Measurements from ENCODE around the gene SYNCRIP. TPM values are rescaled to one million over a fixed set of nuclear protein-coding genes. Genes with fewer than 3 reads are reported as not detected.
A peak's percentile ranks its signal among the peaks of the same experiment; 100 is the strongest.

The SYNCRIP gene
- total RNA-seq, 1 donor from 2014 or later, result 88.8 TPM

DNA sequence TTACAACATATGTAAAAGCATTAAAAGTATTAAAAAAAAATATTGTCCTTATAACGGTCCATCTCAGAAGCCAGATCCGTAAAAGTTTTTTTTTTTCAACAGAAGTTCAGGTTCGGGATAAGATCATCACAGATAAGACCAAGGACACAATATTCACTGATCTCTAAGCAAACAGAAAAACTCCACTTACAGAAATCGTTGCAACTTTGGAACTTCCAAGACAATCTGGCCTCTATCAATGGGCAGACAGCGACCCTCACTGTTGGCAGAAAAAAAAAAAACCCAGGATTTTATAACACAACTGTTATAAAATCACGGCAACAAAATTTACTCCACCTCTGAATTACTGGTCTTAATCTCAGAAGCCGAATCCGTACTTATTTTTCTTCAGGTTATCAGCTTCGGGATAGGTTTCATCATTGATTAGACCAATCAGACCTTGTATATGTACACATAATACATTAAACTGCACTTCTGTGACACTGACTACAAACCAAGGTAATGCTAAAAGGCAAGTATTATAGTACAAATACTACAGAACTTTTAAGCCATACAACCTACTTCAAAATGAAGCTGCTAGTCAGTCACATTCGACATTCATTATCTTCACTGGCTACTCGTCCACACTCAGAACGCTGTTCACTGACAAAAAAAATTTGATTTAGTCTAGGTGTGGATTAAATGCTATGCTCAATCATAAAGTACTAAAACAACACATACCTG lies 34.7 kb upstream of the SYNCRIP start:
- peak overlapping the region; percentile 77 for H3K4me3 ChIP-seq (ENCODE audit: low read depth, low read length)
- TF ChIP-seq, protein P1, sequence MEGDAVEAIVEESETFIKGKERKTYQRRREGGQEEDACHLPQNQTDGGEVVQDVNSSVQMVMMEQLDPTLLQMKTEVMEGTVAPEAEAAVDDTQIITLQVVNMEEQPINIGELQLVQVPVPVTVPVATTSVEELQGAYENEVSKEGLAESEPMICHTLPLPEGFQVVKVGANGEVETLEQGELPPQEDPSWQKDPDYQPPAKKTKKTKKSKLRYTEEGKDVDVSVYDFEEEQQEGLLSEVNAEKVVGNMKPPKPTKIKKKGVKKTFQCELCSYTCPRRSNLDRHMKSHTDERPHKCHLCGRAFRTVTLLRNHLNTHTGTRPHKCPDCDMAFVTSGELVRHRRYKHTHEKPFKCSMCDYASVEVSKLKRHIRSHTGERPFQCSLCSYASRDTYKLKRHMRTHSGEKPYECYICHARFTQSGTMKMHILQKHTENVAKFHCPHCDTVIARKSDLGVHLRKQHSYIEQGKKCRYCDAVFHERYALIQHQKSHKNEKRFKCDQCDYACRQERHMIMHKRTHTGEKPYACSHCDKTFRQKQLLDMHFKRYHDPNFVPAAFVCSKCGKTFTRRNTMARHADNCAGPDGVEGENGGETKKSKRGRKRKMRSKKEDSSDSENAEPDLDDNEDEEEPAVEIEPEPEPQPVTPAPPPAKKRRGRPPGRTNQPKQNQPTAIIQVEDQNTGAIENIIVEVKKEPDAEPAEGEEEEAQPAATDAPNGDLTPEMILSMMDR (IDR thresholded peaks at IDR 0.05; ENCODE audit: insufficient read depth, low read length, poor library complexity, severe bottlenecking), result no peak
- DNase-seq (ENCODE audit: low read depth), result no peak
- H3K27me3 ChIP-seq (ENCODE audit: control insufficient read depth, insufficient read depth, low read length), result no peaks in the 10 kb centered on the region
- H3K36me3 ChIP-seq (ENCODE audit: control insufficient read depth, insufficient read depth, low read length), result no peaks in the 10 kb centered on the region

DNA sequence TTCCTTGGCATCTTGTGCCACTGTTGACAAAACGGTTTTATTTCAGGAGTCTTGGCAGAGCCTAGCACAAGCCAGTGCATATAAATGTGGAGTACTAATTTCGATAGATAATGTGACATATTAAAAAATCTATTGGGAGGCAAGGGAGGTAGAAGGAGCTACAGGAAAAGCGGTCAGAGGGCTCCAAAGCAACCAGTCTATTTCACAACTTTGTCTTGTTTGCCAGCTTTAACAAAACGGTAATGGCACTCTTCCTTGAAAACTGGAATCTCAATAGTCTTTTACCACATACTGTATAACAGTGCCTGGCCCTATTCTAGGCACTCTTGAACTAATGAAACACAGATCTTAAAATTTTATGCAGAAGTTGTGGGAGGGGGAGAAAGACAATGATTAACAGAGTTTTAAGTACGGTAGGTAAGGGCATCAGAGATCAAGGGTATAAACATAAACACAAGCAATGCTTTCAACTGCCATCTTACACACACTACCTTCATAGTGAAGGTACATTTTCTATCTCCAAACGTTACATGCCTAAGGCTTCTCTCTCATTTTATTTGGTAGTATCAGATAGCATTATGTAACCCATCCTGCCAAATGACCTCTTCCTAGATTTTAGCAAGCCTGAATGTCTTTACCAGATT lies 33.5 kb upstream of the SYNCRIP start:
- TF ChIP-seq, protein P1 (IDR thresholded peaks at IDR 0.05; ENCODE audit: insufficient read depth, low read length, poor library complexity, severe bottlenecking), result no peak
- H3K4me3 ChIP-seq (ENCODE audit: low read depth, low read length), result peak overlapping the region; percentile 77
- DNase-seq (ENCODE audit: low read depth), result no peak
- no peaks in the 10 kb centered on the region for H3K36me3 ChIP-seq (ENCODE audit: control insufficient read depth, insufficient read depth, low read length)
- H3K27me3 ChIP-seq (ENCODE audit: control insufficient read depth, insufficient read depth, low read length), result no peaks in the 10 kb centered on the region

DNA sequence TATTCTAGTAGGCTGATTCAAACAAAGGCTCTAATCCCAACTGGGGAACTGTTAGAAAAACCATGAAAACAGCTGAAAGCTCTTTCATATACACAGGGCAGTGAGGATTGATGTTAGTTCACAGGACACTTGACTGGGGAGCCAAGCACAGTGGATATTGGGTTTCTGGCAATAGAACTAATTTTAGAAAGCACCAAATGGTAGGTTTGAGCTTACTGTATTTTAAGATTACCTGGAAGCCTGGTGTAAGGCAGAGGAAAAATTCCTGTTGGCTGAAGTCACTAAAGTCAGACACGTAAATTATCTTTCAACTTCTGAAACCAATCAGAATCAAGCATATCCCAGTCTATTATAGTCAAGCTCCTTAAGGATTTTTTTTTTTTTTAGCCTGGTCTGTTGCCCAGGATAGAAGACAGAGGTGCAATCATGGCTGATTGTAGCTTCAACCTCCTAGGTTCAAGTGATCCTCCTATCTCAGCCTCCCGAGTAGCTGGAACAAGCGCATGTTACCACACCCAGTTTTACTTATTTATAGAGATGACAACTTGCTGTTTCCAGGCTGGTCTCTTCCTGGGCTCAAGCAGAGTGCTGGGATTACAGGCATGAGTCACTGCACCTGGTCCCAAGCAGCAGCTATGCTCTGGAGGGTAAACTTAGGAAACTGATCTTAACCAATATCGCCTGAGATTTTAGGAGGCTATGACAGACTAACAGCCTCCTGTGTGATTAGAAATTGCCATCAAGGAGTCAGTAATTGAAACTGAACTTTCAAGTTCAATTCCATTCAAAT lies 32.5 kb upstream of the SYNCRIP start:
- H3K4me3 ChIP-seq (ENCODE audit: low read depth, low read length), result peak overlapping the region; percentile 77
- TF ChIP-seq, protein P1 (IDR thresholded peaks at IDR 0.05; ENCODE audit: insufficient read depth, low read length, poor library complexity, severe bottlenecking), result no peak
- H3K27me3 ChIP-seq (ENCODE audit: control insufficient read depth, insufficient read depth, low read length), result no peaks in the 10 kb centered on the region
- peak; percentile 57 for DNase-seq (ENCODE audit: low read depth)
- H3K36me3 ChIP-seq (ENCODE audit: control insufficient read depth, insufficient read depth, low read length), result no peaks in the 10 kb centered on the region

DNA sequence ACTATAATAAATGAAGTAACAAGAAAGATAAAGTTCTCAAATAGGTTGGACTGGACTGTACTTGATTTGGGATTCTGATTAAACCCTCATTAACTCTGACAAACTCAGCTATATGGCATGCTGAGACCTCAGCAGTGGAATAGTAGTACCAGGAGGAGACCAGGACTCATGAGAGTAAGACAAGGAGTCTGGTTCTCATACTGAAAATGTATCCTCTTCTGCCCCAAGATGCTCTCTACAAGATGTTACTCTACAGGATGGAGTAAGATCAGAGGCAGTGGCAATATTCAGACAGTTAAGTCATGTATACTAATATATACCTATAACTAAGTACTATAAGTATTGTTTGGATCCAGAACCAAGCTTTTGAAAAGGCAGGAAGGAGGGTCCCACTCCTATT lies 31.9 kb upstream of the SYNCRIP start:
- no peak overlapping the region for H3K4me3 ChIP-seq (ENCODE audit: low read depth, low read length)
- no peak for DNase-seq (ENCODE audit: low read depth)
- H3K36me3 ChIP-seq (ENCODE audit: control insufficient read depth, insufficient read depth, low read length), result no peaks in the 10 kb centered on the region

DNA sequence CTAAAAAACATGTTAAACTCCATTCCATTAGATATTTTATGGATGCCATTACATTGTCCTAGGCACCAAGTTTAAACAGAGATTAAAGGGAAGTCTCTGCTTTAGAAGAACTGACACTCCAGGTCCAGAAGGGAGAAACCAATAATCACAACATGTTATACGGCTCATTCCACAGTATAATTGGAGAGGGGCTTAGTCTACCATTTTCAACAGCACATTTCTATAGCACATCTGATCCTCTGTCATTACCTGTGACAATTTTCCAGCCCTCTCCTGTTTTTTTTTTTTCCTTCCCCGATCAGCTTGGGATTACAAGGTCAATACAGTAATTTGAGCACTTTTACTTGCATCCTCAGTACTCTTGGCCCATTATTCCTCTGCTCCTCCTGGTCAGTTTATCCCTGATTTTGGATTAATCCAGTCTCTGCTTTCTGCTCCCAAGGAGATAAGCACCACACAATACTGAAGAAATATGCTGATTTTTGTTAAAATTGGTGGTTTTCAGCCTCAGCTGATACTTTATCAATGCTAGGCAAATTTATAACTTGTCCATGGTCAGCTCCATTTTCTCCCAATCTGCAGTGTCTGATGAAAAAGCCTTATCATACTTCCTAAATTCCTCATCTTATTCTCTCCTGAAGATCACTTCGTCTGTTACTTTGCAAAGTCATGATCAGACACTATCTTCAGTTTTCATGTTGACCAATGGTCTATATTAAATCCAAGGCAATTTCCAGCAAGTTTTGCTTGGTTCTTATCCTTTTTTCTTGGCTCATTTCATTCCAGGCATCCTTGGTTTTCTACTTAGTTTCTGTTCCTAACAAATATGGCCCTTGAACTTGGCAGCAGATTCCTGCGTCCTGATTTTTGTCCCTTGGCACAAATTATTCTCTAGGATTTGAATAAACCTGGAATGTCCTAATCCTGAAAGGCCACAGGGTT lies 30.8 kb upstream of the SYNCRIP start:
- TF ChIP-seq, protein P1 (IDR thresholded peaks at IDR 0.05; ENCODE audit: insufficient read depth, low read length, poor library complexity, severe bottlenecking), result no peak
- H3K36me3 ChIP-seq (ENCODE audit: control insufficient read depth, insufficient read depth, low read length), result no peaks in the 10 kb centered on the region

More for the DNA sequence above, 31.9 kb upstream of the SYNCRIP start:
- no peaks in the 10 kb centered on the region for H3K27me3 ChIP-seq (ENCODE audit: control insufficient read depth, insufficient read depth, low read length)
- TF ChIP-seq, protein P1 (IDR thresholded peaks at IDR 0.05; ENCODE audit: insufficient read depth, low read length, poor library complexity, severe bottlenecking), result no peak

More for the DNA sequence above, 30.8 kb upstream of the SYNCRIP start:
- Histone ChIP-seq H3K27me3 (ENCODE audit: control insufficient read depth, insufficient read depth, low read length) (no peaks in the 10 kb centered on the region), H3K4me3 (ENCODE audit: low read depth, low read length) (no peak overlapping the region)
- DNase-seq (ENCODE audit: low read depth), result no peak

Measured in kidney epithelial cell (primary cell).